ENCODE data around the gene MRPL45.

DNA sequence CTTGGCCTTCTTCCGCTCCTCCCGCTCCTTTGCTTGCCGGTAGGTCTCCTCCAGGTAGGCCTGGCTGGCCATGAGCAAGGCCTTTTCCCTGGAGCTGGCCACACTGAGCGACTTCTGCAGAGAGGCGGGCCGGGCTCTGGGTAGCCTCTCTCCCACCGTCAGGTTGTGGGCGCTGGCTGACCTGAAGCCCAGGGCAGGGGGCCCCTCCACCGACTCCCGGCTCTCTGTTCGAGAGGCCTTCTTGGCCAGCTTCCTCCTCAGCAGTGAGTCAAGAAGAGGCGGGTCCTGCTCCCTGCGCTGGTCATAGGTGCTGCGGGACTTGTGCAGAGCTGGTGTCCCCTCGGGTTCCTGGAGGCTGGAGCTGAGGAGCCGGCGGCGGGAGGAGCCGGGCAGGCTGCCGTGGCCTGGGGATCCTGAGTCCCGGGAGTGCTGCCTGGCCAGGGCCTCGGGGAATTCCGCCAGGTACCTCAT, 34.0 kb downstream of the MRPL45 start:
- TF ChIP-seq POLR2AphosphoS5 (IDR thresholded peaks at IDR 0.05) (no peak), POLR2A (IDR thresholded peaks at IDR 0.05) (no peak)
- TF ChIP-seq, protein P1, sequence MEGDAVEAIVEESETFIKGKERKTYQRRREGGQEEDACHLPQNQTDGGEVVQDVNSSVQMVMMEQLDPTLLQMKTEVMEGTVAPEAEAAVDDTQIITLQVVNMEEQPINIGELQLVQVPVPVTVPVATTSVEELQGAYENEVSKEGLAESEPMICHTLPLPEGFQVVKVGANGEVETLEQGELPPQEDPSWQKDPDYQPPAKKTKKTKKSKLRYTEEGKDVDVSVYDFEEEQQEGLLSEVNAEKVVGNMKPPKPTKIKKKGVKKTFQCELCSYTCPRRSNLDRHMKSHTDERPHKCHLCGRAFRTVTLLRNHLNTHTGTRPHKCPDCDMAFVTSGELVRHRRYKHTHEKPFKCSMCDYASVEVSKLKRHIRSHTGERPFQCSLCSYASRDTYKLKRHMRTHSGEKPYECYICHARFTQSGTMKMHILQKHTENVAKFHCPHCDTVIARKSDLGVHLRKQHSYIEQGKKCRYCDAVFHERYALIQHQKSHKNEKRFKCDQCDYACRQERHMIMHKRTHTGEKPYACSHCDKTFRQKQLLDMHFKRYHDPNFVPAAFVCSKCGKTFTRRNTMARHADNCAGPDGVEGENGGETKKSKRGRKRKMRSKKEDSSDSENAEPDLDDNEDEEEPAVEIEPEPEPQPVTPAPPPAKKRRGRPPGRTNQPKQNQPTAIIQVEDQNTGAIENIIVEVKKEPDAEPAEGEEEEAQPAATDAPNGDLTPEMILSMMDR (IDR thresholded peaks at IDR 0.05): no peak

All from sigmoid colon (tissue), 4 donors.